ENCODE results near the gene GATA6.

GATA6 gene

DNA sequence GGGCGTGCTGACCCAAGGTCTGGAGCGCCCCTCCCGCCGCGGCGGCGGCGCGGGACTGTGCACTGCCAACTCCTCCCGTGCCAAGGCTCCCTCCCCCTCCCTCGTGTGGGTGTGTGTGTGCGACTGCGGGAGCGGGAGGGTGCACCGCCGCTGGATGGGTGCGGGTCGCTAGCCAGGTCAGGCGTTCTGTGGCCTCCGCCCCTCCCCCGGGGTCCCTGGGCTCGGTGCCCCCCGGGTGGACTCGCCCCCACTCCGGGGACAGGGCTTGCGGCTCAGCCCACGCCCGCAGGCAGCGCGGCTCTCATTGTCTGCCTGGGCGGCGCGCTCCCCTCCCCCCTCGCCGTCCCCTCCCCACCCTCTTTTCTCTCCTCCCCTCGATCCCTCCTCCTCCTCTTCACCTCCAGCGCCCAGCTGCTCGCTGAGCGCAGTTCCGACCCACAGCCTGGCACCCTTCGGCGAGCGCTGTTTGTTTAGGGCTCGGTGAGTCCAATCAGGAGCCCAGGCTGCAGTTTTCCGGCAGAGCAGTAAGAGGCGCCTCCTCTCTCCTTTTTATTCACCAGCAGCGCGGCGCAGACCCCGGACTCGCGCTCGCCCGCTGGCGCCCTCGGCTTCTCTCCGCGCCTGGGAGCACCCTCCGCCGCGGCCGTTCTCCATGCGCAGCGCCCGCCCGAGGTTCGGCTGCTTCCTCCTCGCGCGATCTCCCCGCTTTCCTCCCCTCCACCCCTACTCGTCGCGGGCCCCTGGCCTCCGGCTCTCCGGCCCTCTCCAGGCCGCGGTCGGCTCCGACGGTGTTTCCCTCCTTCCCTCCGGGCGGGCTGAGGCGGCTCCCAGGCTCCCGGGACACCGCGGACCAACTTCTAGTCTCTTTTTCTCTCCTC is at the start of gene GATA6:
Gene GATA6 (plus strand): TSS at position 579 of the 878 bp plus-strand sequence. CDS start 1,556 bp downstream, outside the sequence.
- peak; percentile 45 for DNase-seq (ENCODE audit: low spot score)

GRCh38 chr18:22124970-22125369 is 44.4 kb upstream of the GATA6 start:
- no peak for DNase-seq (ENCODE audit: low spot score)

DNA sequence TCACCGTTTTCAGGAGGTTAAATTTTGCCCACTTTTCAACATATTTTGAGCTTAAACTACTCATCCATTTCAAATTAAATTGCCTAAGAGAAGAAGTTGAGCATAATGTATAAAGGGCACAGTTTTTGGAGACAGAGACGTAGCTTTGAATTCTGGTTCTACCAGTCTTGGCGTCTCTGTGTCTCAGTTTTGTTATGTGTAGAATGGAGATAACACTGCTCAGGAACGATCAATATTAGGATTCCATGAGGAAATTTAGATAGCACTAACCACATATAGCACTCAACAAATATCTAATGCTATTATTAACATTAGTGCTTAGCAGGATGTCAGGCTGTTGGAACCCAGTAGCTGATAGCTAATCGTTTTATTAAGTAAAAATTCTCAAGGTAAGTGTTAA is 40.4 kb upstream of the GATA6 start:
- no peak for DNase-seq (ENCODE audit: low spot score)

GRCh38 chr18:22129778-22130177 is 39.6 kb upstream of the GATA6 start:
- DNase-seq (ENCODE audit: low spot score): no peak

GRCh38 chr18:22132258-22132657 is 37.1 kb upstream of the GATA6 start:
- DNase-seq (ENCODE audit: low spot score): no peak

- no peak for DNase-seq (ENCODE audit: low spot score)
These were observed 36.6 kb upstream of the GATA6 start for GRCh38 chr18:22132763-22133162.

DNA sequence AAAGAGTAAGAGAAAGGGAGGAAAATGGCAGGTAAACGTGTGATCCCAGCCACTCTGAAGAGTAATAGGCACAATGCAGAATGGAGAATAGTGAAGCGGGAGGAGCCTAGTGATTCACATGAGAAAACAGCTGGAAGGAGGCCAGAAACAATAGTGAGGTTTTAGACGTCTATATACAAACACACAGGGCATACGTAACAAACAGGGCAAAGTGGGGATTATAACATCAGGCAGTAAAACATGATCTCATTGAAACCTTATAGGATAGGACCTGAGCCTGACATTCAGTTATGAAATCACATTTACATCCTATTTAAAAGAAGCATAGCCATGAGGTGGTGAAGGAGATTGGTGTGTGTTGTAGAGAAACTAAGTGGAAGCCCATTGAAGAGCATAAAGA is 33.0 kb upstream of the GATA6 start:
- no peak for DNase-seq (ENCODE audit: low spot score)

DNA sequence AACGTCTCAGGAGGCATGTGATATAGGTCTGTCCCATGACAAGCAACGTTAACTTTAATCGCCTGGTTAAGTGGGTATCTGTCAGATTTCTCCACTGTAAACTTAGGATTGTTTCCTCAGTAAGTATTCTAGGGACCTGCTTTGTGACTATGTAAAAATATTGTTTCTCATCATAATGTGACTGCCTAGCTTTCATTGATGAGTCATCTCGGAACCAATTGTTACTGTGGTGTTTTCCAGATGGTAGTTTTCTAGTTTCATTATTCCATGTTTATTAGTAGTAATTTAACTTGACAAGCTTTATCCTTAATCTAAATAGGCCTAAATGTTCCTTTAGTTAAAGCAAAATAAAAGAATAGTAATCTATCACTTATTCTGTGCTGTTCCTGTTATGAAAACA is 28.2 kb upstream of the GATA6 start:
- no peak for DNase-seq (ENCODE audit: low spot score)

DNA sequence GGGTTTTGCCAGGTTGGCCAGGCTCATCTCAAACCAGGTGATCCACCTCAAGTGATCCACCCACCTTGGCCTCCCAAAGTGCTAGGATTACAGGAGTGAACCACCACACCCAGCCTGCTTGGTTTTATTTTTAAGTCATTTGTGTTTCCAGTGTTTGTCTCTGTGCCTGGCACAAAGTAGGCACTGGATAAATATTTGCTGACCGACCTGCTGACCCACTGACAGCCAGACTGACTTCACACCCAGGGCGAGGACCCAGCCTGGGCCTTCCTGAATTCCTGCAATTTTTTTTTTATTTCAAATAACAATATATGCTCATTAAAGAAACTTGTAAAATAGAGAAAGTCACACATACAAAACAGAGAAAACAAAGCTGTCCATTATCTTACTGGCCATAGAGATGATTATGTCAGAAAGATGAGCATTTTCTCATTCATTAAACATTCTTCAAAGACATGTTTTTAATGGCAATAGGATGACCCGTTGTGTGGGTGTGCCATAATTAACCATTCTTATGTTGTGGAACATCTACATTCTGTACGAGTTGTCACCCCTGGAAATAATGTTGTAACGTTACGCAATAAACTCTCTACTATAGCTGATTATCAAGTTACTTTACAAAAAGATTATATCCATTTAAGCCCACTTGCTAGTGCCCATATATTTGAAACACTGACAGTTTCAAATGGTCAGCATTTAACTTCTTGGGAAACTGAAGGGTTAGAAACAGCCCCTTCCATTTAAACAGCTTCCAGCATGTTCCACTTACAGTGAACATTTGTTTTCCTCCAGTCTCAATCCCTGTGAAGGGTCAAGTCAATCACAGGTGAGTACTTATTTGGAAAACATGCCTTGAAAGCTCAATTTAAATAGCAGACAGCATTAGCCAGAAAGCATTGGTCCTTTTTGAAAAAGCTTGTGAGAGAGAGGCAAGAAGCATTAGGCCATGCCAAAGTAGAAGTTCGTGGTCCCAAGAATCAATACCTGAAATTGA is 25.7 kb upstream of the GATA6 start:
- DNase-seq (ENCODE audit: low spot score): no peak

DNA sequence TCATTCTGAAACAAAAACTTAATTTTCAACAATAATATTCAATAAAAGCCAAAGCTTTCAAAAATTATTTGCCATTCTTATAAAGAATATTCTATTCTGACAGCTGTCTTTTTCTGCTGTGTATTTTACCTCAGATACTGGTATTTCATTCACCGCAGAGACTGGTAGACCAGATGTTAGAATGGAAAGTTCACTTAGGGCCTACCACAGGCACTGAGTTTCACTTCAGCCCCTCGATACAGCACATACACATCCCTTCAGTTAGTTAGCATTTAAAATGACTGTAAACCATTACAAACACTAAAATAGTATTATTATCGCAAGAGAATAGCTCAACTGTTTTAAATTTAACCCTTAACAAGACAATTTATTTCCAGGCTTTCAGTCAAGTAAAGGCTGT is 24.2 kb upstream of the GATA6 start:
- no peak for DNase-seq (ENCODE audit: low spot score)

GRCh38 chr18:22149710-22150109 is 19.7 kb upstream of the GATA6 start:
- DNase-seq (ENCODE audit: low spot score): no peak

DNA sequence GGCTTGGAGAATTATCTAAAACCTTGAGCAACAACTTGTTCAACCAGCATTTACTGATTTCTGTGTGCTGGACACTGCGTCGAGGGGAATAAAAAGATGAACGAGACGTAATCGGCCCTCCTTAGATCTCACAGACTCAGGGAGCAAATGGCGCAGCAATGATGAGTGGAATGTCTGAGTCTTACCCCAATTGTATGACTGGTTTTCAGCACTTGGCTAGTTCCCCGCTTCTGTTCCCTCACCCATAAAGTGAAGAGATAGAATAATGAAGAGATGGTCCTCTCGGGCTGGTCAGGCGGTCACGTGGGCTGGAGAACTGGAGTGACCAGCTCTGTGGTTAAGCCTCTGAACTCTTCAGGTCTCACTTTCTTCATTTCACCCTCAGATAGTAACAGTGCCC is 17.3 kb upstream of the GATA6 start:
- no peak for DNase-seq (ENCODE audit: low spot score)

DNA sequence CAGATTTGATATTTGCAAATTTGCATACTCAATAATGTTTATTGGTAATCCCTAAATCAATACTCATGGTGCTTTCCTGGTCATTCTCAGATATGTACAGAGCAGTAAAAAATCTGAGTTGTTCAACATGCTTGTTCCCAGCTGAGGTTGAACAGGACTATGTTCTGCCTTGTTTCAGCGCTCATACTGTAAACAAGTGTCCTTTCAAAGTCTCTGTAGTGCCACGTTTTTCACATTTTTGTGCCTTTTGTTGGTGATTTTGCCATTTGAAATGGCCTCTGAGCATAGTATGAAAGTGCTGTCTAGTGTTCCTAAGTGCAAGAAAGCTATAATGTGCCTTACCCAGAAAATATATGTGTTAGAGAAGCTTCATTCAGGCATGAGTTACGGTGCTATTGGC is 16.0 kb upstream of the GATA6 start:
- no peak for DNase-seq (ENCODE audit: low spot score)

- no peak for DNase-seq (ENCODE audit: low spot score)
These were observed 13.8 kb upstream of the GATA6 start for GRCh38 chr18:22155584-22155983.

GRCh38 chr18:22159014-22159413 is 10.4 kb upstream of the GATA6 start:
- no peak for DNase-seq (ENCODE audit: low spot score)

GRCh38 chr18:22161090-22161489 is 8.3 kb upstream of the GATA6 start:
- no peak for DNase-seq (ENCODE audit: low spot score)

GRCh38 chr18:22163416-22164161 is 5.8 kb upstream of the GATA6 start:
- no peak for DNase-seq (ENCODE audit: low spot score)

- DNase-seq (ENCODE audit: low spot score): no peak
These were observed 4.9 kb upstream of the GATA6 start for GRCh38 chr18:22164337-22165048.

DNA sequence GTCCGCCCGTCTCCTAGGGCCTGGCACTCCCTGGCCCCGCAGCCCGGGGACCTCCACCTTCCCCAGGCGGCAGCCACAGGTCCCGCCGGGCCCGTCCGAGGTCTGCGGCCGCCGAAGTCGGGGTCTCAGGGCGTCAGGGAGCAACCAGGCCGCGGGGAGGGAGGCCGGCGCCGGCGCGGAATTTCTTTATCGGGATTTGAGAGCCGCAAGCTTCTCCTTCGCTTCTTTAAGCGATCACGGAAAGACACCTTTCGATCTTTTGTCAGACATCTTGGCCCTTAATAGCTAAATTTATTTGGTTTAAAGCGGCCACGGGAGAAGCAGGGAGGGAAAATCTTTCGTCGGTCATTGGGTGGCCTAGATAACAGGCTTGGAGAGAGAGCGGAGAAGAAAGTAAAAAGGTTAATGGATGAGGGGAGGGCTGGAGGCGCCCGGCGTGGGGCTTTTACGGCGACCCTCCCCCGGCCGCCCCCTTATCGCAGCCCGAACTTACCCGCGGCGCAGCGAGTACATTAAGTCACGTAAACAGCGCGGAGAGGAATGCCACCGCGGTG is 4.3 kb upstream of the GATA6 start:
- DNase-seq (ENCODE audit: low spot score): no peak

DNA sequence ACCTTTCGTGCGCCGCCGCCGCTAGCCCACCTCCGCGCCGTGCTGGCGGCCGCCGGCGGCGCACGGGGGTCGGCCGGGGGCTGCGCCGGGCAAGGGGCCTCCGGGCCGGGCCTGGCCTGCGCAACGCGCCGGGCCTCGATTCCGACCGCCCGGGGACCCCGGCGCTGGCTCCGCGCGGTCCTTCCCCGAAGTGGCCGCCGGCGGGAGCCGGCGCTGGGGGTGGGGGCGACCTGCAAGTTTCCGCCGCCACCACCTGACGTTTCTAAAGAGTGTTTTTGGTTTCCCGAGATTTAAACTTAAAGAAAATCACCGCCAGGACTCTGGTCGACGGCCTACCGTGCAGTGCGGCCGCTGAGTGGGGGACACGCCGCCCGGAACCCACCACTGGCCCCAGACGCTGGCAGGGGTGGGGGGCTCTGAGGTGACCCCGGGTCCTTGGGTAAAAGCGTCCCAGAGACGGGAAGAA is 3.8 kb upstream of the GATA6 start:
- DNase-seq (ENCODE audit: low spot score): no peak

Data from germinal center (tissue), 1 donor.